Transverse colon (tissue), 3 donors: ENCODE data around the gene ABCA7.

ENCODE experiments used
- POLR2A ChIP-seq: fragments of 450-650 bp; IDR thresholded peaks from one replicate; pipeline ENCODE4 v1.6.1; 2016; ENCODE audit warnings: antibody characterized with exemption, mild to moderate bottlenecking, moderate library complexity
- TF ChIP-seq, protein P1 (sequence below), 5 experiments: fragments of 200-600 bp in 3 of 5; fragments of 450-650 bp in 2 of 5; sonication (generic) in 3 of 5; IDR thresholded peaks; 1 replicate in 2 of 5; 2 replicates in 3 of 5; pipeline ENCODE4 v1.5.1; 2016 to 2017; ENCODE audit warnings: antibody characterized with exemption in 5 of 5, inconsistent platforms in 3 of 5, mild to moderate bottlenecking in 2 of 5, moderate library complexity in 1 of 5

DNA sequence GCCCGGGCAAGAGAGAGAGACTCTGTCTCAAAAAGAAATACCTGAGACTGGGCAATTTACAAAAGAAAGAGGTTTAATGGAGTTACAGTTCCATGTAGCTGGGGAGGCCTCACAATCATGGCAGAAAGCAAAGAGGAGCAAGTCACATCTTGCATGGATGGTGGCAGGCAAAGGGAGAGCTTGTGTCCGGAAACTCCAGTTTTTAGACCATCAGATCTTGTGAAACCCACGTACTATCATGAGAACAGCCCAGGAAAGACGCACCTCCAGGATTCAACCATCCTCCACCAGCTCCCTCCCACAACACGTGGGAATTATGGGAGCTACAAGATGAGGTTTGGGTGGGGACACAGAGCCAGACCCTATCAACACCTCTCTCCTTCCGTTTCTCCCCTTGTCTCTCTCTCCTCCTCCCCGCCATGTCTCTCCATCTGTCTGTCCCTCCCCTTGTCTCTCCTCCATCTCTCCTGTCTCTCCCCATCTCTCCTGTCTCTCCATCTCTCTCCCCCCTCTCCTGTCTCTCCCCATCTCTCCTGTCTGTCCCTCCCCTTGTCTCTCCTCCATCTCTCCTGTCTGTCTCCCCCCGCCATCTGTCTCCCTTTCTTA lies 45.2 kb downstream of the ABCA7 start:
- TF ChIP-seq, protein P1, sequence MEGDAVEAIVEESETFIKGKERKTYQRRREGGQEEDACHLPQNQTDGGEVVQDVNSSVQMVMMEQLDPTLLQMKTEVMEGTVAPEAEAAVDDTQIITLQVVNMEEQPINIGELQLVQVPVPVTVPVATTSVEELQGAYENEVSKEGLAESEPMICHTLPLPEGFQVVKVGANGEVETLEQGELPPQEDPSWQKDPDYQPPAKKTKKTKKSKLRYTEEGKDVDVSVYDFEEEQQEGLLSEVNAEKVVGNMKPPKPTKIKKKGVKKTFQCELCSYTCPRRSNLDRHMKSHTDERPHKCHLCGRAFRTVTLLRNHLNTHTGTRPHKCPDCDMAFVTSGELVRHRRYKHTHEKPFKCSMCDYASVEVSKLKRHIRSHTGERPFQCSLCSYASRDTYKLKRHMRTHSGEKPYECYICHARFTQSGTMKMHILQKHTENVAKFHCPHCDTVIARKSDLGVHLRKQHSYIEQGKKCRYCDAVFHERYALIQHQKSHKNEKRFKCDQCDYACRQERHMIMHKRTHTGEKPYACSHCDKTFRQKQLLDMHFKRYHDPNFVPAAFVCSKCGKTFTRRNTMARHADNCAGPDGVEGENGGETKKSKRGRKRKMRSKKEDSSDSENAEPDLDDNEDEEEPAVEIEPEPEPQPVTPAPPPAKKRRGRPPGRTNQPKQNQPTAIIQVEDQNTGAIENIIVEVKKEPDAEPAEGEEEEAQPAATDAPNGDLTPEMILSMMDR (IDR thresholded peaks at IDR 0.05) = no peak
- peak; percentile 14 for TF ChIP-seq POLR2A
